GM18526 (cell line): ENCODE results near the gene FGFBP3.

Experiments
- POLR2A ChIP-seq: IDR thresholded peaks from 3 replicates; pipeline ENCODE4 v1.6.1; 2011; ENCODE audit not compliant: insufficient read length; ENCODE audit errors: extremely low read depth

The FGFBP3 gene

GRCh38 chr10:91919651-91920050, 10.4 kb upstream of the FGFBP3 start:
- no peak for TF ChIP-seq POLR2A

- no peak for TF ChIP-seq POLR2A
These were observed 1.2 kb upstream of the FGFBP3 start for GRCh38 chr10:91910467-91910866.

GRCh38 chr10:91908337-91909116, 759 bp downstream of the FGFBP3 start:
- TF ChIP-seq POLR2A: peak; percentile 34

GRCh38 chr10:91907914-91908336, 1.4 kb downstream of the FGFBP3 start:
- peak; percentile 17 for TF ChIP-seq POLR2A

GRCh38 chr10:91907033-91907594, 2.2 kb downstream of the FGFBP3 start:
- no peak for TF ChIP-seq POLR2A

GRCh38 chr10:91901784-91902677, 7.3 kb downstream of the FGFBP3 start:
- no peak for TF ChIP-seq POLR2A

- no peak for TF ChIP-seq POLR2A
These were observed 11.9 kb downstream of the FGFBP3 start for GRCh38 chr10:91897421-91897820.

GRCh38 chr10:91896212-91896756, 13.0 kb downstream of the FGFBP3 start:
- TF ChIP-seq POLR2A: no peak

GRCh38 chr10:91893051-91893450, 16.2 kb downstream of the FGFBP3 start:
- TF ChIP-seq POLR2A: no peak

GRCh38 chr10:91891125-91892001, 17.9 kb downstream of the FGFBP3 start:
- TF ChIP-seq POLR2A: no peak

- no peak for TF ChIP-seq POLR2A
These were observed 21.8 kb downstream of the FGFBP3 start for GRCh38 chr10:91887272-91888076.

- TF ChIP-seq POLR2A: no peak
These were observed 22.4 kb downstream of the FGFBP3 start for GRCh38 chr10:91886954-91887271.

GRCh38 chr10:91885362-91886079, 23.8 kb downstream of the FGFBP3 start:
- no peak for TF ChIP-seq POLR2A

GRCh38 chr10:91884536-91884935, 24.8 kb downstream of the FGFBP3 start:
- TF ChIP-seq POLR2A: no peak
